A673 (cell line): Measurements from ENCODE around the gene ZNRF2. TPM values are rescaled to one million over a fixed set of nuclear protein-coding genes. Genes with fewer than 3 reads are reported as not detected.

ENCODE experiments used
- BruUV-seq: library from RNA; stranded (reverse); fragments of 400-500 nt; replicated peaks from 2 replicates; lab custom pipeline; 2021; lab: Mats Ljungman, UMichigan
- CTCF ChIA-PET: fragments of 300-600 bp; sonication (Branson Sonifier 250); formaldehyde crosslinking; loops from one replicate; lab custom pipeline; 2022; ENCODE audit warnings: antibody characterized with exemption; lab: Charles Lee
- POLR2A ChIA-PET: fragments of 300-600 bp; sonication (Branson Sonifier 250); formaldehyde crosslinking; loops from one replicate; lab custom pipeline; 2022; ENCODE audit warnings: antibody characterized with exemption; ENCODE audit not compliant: low non-redundant PET; lab: Charles Lee
- DNase-seq: peaks from one replicate; pipeline ENCODE4 v3.0.0-alpha.2; 2015; ENCODE audit warnings: low spot score
- H3K27ac ChIP-seq: fragments of 200-600 bp; sonication (generic); 2 replicates; pipeline ENCODE4 v1.5.1; 2016; ENCODE audit warnings: mixed run types, low read depth, mild to moderate bottlenecking, mixed read lengths, antibody characterized with exemption, low read length; ENCODE audit not compliant: poor library complexity, severe bottlenecking
- H3K27me3 ChIP-seq: fragments of 200-600 bp; sonication (generic); replicated peaks from 2 replicates; pipeline ENCODE4 v1.6.1; 2017; ENCODE audit warnings: mixed run types, low read depth, mild to moderate bottlenecking, mixed read lengths, antibody characterized with exemption, low read length; ENCODE audit not compliant: insufficient read depth, poor library complexity
- H3K36me3 ChIP-seq: fragments of 200-600 bp; sonication (generic); 2 replicates; pipeline ENCODE4 v1.6.1; 2016; ENCODE audit warnings: mixed run types, mild to moderate bottlenecking, mixed read lengths, antibody characterized with exemption, low read length; ENCODE audit not compliant: insufficient read depth, poor library complexity, severe bottlenecking
- H3K4me1 ChIP-seq: fragments of 200-600 bp; sonication (generic); 2 replicates; pipeline ENCODE4 v1.6.1; 2017; ENCODE audit warnings: mixed run types, mild to moderate bottlenecking, mixed read lengths, antibody characterized with exemption, low read length; ENCODE audit not compliant: insufficient read depth, poor library complexity, severe bottlenecking
- H3K4me3 ChIP-seq: fragments of 200-600 bp; sonication (generic); 2 replicates; pipeline ENCODE4 v1.5.1; 2016; ENCODE audit warnings: low read depth, mixed run types, mild to moderate bottlenecking, mixed read lengths, low read length; ENCODE audit not compliant: poor library complexity, severe bottlenecking
- H3K9me3 ChIP-seq: fragments of 200-600 bp; sonication (generic); 2 replicates; pipeline ENCODE4 v1.6.1; 2016; ENCODE audit warnings: mixed run types, low read depth, mild to moderate bottlenecking, mixed read lengths, antibody characterized with exemption, low read length; ENCODE audit not compliant: poor library complexity, severe bottlenecking
- EZH2 ChIP-seq: fragments of 200-600 bp; sonication (generic); IDR thresholded peaks from 2 replicates; pipeline ENCODE4 v1.6.1; 2017; ENCODE audit warnings: borderline replicate concordance, low read depth, mild to moderate bottlenecking, mixed read lengths, antibody characterized with exemption, low read length; ENCODE audit not compliant: poor library complexity, severe bottlenecking
- intact Hi-C: fragments of 100-400 bp; cut with micrococcal nuclease; formaldehyde crosslinking; loops from one replicate; pipeline ENCODE4 v1.10.0; 2022; ENCODE audit not compliant: unreplicated experiment
- total RNA-seq: library from RNA; stranded (reverse); gene quantifications from 2 replicates; pipeline ENCODE4 v1.2.3, GENCODE V29; 2021
- TF ChIP-seq, protein P1 (sequence below): fragments of 300-800, 200-600 bp; sonication (generic); conservative IDR thresholded peaks from 2 replicates; pipeline ENCODE4 v1.5.1; 2017; ENCODE audit warnings: low read depth, mild to moderate bottlenecking, antibody characterized with exemption, low read length, moderate library complexity, mixed read lengths

The ZNRF2 gene
- total RNA-seq, 1 experiment from 2014 or later = 8.1 TPM

DNA sequence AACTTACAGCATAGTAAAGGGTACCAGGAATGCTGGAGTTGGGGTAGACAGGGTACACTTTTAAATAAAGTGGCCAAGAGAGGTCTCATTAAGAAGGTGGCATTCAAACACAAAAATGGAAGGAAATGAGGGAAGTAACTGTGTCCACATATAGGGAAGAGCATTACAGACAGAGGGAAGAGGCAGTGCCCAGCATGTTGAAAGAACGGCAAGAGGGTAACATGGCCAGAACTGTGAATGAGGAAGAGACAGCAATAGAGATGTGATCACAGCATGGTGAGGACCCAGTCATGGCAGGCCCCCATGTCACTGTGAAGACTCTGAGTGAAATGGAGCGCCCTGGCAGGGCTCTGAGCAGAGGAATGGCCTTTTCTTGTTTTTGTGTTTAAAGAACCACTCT lies 35.1 kb upstream of the ZNRF2 start:
- no peak for TF ChIP-seq EZH2
- TF ChIP-seq, protein P1, sequence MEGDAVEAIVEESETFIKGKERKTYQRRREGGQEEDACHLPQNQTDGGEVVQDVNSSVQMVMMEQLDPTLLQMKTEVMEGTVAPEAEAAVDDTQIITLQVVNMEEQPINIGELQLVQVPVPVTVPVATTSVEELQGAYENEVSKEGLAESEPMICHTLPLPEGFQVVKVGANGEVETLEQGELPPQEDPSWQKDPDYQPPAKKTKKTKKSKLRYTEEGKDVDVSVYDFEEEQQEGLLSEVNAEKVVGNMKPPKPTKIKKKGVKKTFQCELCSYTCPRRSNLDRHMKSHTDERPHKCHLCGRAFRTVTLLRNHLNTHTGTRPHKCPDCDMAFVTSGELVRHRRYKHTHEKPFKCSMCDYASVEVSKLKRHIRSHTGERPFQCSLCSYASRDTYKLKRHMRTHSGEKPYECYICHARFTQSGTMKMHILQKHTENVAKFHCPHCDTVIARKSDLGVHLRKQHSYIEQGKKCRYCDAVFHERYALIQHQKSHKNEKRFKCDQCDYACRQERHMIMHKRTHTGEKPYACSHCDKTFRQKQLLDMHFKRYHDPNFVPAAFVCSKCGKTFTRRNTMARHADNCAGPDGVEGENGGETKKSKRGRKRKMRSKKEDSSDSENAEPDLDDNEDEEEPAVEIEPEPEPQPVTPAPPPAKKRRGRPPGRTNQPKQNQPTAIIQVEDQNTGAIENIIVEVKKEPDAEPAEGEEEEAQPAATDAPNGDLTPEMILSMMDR = no peak
- Histone ChIP-seq H3K36me3 (no peaks in the 10 kb centered on the region), H3K27me3 (no peaks in the 10 kb centered on the region), H3K9me3 (no peaks in the 10 kb centered on the region), H3K27ac (no peak overlapping the region), H3K4me3 (no peak overlapping the region), H3K4me1 (peaks cover 5% of the 10 kb centered on the region)
- no peak for DNase-seq
- ChIA-PET POLR2A (no interaction called here), CTCF (no interaction called here)
- intact Hi-C loops = no loop called here
- no TSS peak for BruUV-seq

DNA sequence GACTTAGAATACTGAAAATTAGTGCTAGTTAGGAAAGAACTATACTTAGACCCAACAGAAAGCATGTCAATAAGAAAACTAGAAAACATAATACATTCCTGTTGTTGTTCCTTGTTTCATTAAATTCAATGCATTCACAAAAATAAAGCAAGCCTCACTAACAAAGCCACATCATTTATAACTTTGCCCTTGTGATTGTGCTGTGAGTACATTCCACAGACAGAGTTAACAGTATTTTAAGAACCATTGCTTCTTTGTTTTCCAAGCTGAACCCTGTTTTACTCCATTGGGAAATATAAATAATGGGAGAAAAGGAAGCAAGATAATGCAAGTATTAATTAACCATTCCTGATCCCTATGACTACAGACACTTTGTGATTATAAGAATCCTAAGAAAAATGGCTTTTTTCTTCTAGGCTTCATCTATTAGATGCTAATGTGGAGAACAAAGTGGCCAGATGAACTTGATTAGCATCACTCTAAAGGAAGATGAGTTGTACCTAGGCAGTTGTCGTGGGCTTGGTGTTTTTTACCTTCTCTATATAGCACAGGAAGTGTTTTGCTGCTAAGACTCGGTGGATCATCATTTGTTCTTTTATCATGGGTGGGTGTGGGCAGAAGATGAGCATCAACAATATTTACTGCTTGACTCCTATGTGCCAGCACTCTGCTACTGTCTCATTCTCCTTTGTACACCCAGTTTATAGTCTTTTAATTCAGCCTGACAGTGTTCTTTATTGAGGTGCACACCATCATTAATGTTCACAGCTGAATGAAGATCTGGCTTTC lies 34.2 kb upstream of the ZNRF2 start:
- Histone ChIP-seq H3K4me1 (peaks cover 5% of the 10 kb centered on the region), H3K9me3 (no peaks in the 10 kb centered on the region), H3K27ac (no peak overlapping the region), H3K36me3 (no peaks in the 10 kb centered on the region), H3K4me3 (no peak overlapping the region), H3K27me3 (no peaks in the 10 kb centered on the region)
- BruUV-seq = no TSS peak
- intact Hi-C loops = no loop called here
- no peak for DNase-seq
- CTCF ChIA-PET = no interaction called here
- TF ChIP-seq, protein P1 = no peak
- no peak for TF ChIP-seq EZH2
- POLR2A ChIA-PET = no interaction called here

DNA sequence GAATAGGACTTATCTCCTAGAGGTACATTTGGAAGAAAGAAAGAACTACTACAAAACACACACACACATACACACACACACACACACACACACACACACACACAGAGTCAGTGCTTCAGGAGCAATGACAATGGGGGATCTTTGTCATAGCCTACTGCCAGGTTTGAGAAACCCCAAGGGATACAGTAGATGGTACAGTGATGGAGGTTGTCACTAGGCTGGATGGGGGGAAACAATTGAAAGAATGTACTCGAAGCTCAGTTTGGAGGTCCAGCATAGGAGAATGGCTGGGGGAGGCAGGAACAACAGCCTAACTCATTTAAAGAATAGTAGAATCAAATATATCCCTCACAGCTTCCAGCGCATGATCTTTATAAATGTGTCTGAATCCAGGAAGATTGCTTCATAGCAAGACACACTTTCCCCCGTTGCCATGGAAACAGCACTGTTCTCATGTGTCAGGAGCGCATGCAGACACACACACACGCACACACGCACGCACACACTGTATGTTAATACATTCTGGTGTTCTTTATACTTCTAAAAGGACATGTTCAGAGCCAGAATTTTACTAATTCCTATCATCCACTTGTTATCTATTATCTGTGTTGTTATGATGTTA lies 32.6 kb upstream of the ZNRF2 start:
- CTCF ChIA-PET = no interaction called here
- TF ChIP-seq, protein P1 = no peak
- TF ChIP-seq EZH2 = no peak
- BruUV-seq = no TSS peak

More for the DNA sequence above, 32.6 kb upstream of the ZNRF2 start:
- H3K36me3 ChIP-seq = no peaks in the 10 kb centered on the region
- no peak overlapping the region for H3K4me3 ChIP-seq
- no peak for DNase-seq
- no peaks in the 10 kb centered on the region for H3K9me3 ChIP-seq
- POLR2A ChIA-PET = no interaction called here
- intact Hi-C loops = no loop called here
- no peaks in the 10 kb centered on the region for H3K27me3 ChIP-seq
- H3K4me1 ChIP-seq = peaks cover 5% of the 10 kb centered on the region
- H3K27ac ChIP-seq = no peak overlapping the region
